ENCODE data around the gene DFFB. TPM values are rescaled to one million over a fixed set of nuclear protein-coding genes. Genes with fewer than 3 reads are reported as not detected.
A peak's percentile ranks its signal among the peaks of the same experiment; 100 is the strongest.

Gene DFFB
- total and polyA plus RNA-seq, 2 of the 13 experiments (the other 11 are each of a cell fraction or from before 2014, with no cell fraction given), result 4.6 to 9.3 TPM

- DNase-seq (ENCODE audit: low spot score), result no peak
- ChIA-PET CTCF (ENCODE audit: low intra/inter-chr PET ratio, low total read pairs) (interaction anchor here (0.7 kb wide), 1 partner anchor 969 kb away, joined by 3 read pairs; no protein-coding TSS in a partner anchor), POLR2A (interaction anchor here (1.3 to 2.1 kb wide), 4 partner anchors 42 to 87 kb away, joined by 4 to 10 read pairs (median 4); partner anchors contain the start of gene C1orf174)
- ATAC-seq, result peak; percentile 4
- Histone ChIP-seq H4K20me1 (ENCODE audit: insufficient read depth, low read length) (no peaks in the 10 kb centered on the region), H2AFZ (ENCODE audit: low read length) (no peak overlapping the region), H3K79me2 (ENCODE audit: insufficient read depth, low read length) (peaks cover 34% of the 10 kb centered on the region), H3K4me1 (ENCODE audit: insufficient read depth, low read length) (peaks cover 35% of the 10 kb centered on the region), H3K27me3 (ENCODE audit: control insufficient read depth in 1 of 2, insufficient read depth in 2 of 2, low read length in 2 of 2) (no peaks in the 10 kb centered on the region; a peak in 1 of 5 replicates), H3K9me3 (ENCODE audit: low read length) (no peaks in the 10 kb centered on the region), H3K9ac (ENCODE audit: insufficient read depth, low read depth, low read length) (peak overlapping the region; percentile 81), H3K36me3 (replicated peaks in 1 of 2; ENCODE audit: control insufficient read depth in 1 of 2, insufficient read depth in 2 of 2, low read length in 2 of 2) (peaks cover 0 to 2% of the 10 kb centered on the region in 2 experiments; a peak in 1 of 5 replicates), H3K4me2 (ENCODE audit: low read depth, low read length) (peak overlapping the region; percentile 85), H3K4me3 (replicated peaks in 1 of 3; ENCODE audit: insufficient read depth in 1 of 3, low read depth in 2 of 3, low read length in 3 of 3) (peak overlapping the region; percentile 83 to 98 (median 86)), H3K27ac (ENCODE audit: extremely low read length, insufficient read depth, low read length) (peak overlapping the region; percentile 55)
- intact Hi-C loops (cut with micrococcal nuclease; ENCODE audit: unreplicated experiment), result loop anchor here (1.0 kb wide), 1 partner anchor 43 kb away; the partner anchor contains the start of gene C1orf174
- in situ Hi-C loops (cut with HindIII; ENCODE audit: extremely low pct_ligation_motif_present, low pct_unique_long_range_greater_than_20kb), result no loop called here
- under 1% methylated on average over 14 of the region's 21 CpGs for WGBS (ENCODE audit: low lambda C conversion rate)
- no peak for FAIRE-seq
- BruUV-seq (replicated peaks), result no TSS peak
- TF ChIP-seq ZBTB42 (CRISPR knock-in tag; IDR thresholded peaks at IDR 0.05), result no peak
- TF ChIP-seq, protein P1, sequence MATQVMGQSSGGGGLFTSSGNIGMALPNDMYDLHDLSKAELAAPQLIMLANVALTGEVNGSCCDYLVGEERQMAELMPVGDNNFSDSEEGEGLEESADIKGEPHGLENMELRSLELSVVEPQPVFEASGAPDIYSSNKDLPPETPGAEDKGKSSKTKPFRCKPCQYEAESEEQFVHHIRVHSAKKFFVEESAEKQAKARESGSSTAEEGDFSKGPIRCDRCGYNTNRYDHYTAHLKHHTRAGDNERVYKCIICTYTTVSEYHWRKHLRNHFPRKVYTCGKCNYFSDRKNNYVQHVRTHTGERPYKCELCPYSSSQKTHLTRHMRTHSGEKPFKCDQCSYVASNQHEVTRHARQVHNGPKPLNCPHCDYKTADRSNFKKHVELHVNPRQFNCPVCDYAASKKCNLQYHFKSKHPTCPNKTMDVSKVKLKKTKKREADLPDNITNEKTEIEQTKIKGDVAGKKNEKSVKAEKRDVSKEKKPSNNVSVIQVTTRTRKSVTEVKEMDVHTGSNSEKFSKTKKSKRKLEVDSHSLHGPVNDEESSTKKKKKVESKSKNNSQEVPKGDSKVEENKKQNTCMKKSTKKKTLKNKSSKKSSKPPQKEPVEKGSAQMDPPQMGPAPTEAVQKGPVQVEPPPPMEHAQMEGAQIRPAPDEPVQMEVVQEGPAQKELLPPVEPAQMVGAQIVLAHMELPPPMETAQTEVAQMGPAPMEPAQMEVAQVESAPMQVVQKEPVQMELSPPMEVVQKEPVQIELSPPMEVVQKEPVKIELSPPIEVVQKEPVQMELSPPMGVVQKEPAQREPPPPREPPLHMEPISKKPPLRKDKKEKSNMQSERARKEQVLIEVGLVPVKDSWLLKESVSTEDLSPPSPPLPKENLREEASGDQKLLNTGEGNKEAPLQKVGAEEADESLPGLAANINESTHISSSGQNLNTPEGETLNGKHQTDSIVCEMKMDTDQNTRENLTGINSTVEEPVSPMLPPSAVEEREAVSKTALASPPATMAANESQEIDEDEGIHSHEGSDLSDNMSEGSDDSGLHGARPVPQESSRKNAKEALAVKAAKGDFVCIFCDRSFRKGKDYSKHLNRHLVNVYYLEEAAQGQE (IDR thresholded peaks at IDR 0.05; ENCODE audit: borderline replicate concordance in 1 of 2, low read depth in 1 of 2, low read length in 2 of 2), result no peak
- 0 out of 2 replicates have a peak, but pooled peaks have one; percentile 35 for TF ChIP-seq ZNF446 (CRISPR knock-in tag; IDR thresholded peaks at IDR 0.05)
- TF ChIP-seq PRPF4 (IDR thresholded peaks at IDR 0.05; ENCODE audit: low read depth, low read length, poor library complexity, severe bottlenecking), result no peak
- TF ChIP-seq TARDBP (CRISPR knock-in tag; IDR thresholded peaks at IDR 0.05), result no peak
- no peak for TF ChIP-seq ZFP37 (CRISPR knock-in tag; IDR thresholded peaks at IDR 0.05; ENCODE audit: borderline replicate concordance)
- TF ChIP-seq SATB2 (CRISPR knock-in tag; IDR thresholded peaks at IDR 0.05), result peak; percentile 8; the same call in 1 of the 2 replicates
- no peak for TF ChIP-seq ZNF589 (CRISPR knock-in tag; conservative IDR thresholded peaks at IDR 0.05)
- no peak for TF ChIP-seq KLF16 (CRISPR knock-in tag; IDR thresholded peaks at IDR 0.05)
- no peak for TF ChIP-seq CC2D1A (CRISPR knock-in tag; IDR thresholded peaks at IDR 0.05)
- TF ChIP-seq TAF1 (CRISPR knock-in tag; IDR thresholded peaks at IDR 0.05), result no peak
- TF ChIP-seq ZBTB7B (CRISPR knock-in tag; IDR thresholded peaks at IDR 0.05), result no peak
- TF ChIP-seq ZNF879 (CRISPR knock-in tag; IDR thresholded peaks at IDR 0.05), result 0 out of 2 replicates have a peak, but pooled peaks have one; percentile 26
- TF ChIP-seq ZFAT (CRISPR knock-in tag; conservative IDR thresholded peaks at IDR 0.05), result no peak
- TF ChIP-seq CBFB (CRISPR knock-in tag; IDR thresholded peaks at IDR 0.05), result 0 out of 2 replicates have a peak, but pooled peaks have one; percentile 10
- 0 out of 2 replicates have a peak, but pooled peaks have one; percentile 39 for TF ChIP-seq ZC3H13 (CRISPR knock-in tag; IDR thresholded peaks at IDR 0.05)
- TF ChIP-seq NFIC (IDR thresholded peaks at IDR 0.05; ENCODE audit: low read length), result no peak
- no peak for TF ChIP-seq ZNF776 (CRISPR knock-in tag; IDR thresholded peaks at IDR 0.05)
- TF ChIP-seq ZSCAN21 (CRISPR knock-in tag; IDR thresholded peaks at IDR 0.05; ENCODE audit: borderline replicate concordance), result no peak
- TF ChIP-seq, protein P2, sequence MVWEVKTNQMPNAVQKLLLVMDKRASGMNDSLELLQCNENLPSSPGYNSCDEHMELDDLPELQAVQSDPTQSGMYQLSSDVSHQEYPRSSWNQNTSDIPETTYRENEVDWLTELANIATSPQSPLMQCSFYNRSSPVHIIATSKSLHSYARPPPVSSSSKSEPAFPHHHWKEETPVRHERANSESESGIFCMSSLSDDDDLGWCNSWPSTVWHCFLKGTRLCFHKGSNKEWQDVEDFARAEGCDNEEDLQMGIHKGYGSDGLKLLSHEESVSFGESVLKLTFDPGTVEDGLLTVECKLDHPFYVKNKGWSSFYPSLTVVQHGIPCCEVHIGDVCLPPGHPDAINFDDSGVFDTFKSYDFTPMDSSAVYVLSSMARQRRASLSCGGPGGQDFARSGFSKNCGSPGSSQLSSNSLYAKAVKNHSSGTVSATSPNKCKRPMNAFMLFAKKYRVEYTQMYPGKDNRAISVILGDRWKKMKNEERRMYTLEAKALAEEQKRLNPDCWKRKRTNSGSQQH (CRISPR knock-in tag; IDR thresholded peaks at IDR 0.05; ENCODE audit: low read depth), result no peak
- TF ChIP-seq U2AF2 (IDR thresholded peaks at IDR 0.05; ENCODE audit: low read depth, low read length), result no peak
Observed at GRCh38 chr1:3857791-3858129, 484 bp downstream of the DFFB start.

Data from HepG2 (cell line).